GM19239 (cell line): ENCODE measurements around the gene NSMCE1.
A peak's percentile ranks its signal among the peaks of the same experiment; 100 is the strongest.
"Not testable (repeated sequence)": the region's sequence is repeated elsewhere in the genome, so short reads cannot be mapped to it uniquely, and the experiment has no call there.

ENCODE experiments used
- DNase-seq: peaks from one replicate; pipeline ENCODE4 v3.0.0; 2011; ENCODE audit warnings: low spot score; ENCODE audit not compliant: insufficient read length
- FAIRE-seq: peaks from 2 replicates; lab custom pipeline; 2011; peaks lifted over from hg19 to GRCh38; lab: Jason Lieb, UNC

NSMCE1 gene

GRCh38 chr16:27200914-27201313 is 67.7 kb downstream of the NSMCE1 start:
- not testable (repeated sequence) for DNase-seq, FAIRE-seq

- DNase-seq, result peak; percentile 73
- peak; percentile 87 for FAIRE-seq
Observed at GRCh38 chr16:27199736-27200135, 68.8 kb downstream of the NSMCE1 start.

- DNase-seq (no peak), FAIRE-seq (peak; percentile 33)
Observed at GRCh38 chr16:27199235-27199586, 69.4 kb downstream of the NSMCE1 start.

DNA sequence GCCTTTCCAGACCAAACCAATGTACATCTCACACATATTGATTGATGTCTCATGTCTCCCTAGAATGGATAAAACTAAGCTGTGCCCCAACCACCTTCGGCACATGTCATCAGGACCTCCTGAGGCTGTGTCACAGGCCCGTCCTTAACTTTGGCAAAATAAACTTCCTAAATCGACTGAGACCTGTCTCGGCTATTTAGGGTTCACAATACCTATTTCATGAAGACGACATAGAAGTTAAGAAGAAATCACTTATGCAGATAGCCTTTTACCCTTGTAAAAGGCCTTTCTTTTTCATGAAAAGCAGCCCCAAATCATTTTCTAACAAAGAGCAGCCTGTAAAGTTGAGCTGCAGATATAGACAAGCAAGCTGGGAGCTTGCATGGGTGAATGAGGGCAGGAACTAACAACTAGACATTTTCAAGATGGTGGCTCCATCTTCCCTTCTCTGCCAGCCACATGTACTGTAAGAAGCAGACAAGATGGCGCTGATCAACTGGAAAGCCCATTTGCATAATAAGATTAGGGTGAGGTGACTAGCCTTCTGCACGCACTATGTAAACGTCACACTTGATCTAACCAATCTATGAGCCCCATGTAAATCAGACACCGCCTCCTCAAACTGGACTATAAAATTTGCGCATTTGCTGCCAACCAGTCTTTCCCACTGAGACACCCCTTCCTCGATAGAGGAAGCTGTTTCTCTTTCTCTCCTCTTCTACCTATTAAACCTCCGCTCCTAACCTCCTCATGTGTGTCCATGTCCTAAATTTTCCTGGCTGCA is 69.9 kb downstream of the NSMCE1 start:
- no peak for FAIRE-seq

DNA sequence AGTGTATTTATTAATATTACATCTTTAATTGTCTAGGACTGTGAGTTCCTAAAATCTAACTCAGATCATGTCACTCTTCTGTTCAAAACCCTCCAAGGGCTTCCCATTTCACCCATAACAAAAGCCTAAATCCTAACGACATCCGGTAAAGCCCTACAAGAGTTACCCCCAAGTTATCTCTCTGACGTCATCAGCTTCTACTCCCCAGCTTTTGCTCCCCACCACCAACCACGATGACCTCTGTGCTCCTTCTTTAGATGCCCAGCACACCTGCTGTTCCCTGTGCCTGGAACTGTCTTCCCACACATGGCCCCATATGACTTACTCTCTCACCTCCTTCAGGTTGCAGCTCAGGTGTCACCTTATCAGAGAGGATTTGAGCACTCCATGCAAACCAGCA is 71.6 kb downstream of the NSMCE1 start:
- no peak for FAIRE-seq
- DNase-seq, result no peak

More for the DNA sequence above, 69.9 kb downstream of the NSMCE1 start:
- DNase-seq, result no peak

GRCh38 chr16:27195941-27196595 is 72.5 kb downstream of the NSMCE1 start:
- no peak for DNase-seq

GRCh38 chr16:27195076-27195741 is 73.4 kb downstream of the NSMCE1 start:
- DNase-seq (no peak), FAIRE-seq (no peak)

More at GRCh38 chr16:27195941-27196595, 72.5 kb downstream of the NSMCE1 start:
- FAIRE-seq, result no peak

GRCh38 chr16:27193300-27193990 is 75.1 kb downstream of the NSMCE1 start:
- FAIRE-seq (no peak), DNase-seq (no peak)

- FAIRE-seq (no peak), DNase-seq (no peak)
Observed at GRCh38 chr16:27191352-27191924, 77.1 kb downstream of the NSMCE1 start.

GRCh38 chr16:27190316-27190871 is 78.2 kb downstream of the NSMCE1 start:
- FAIRE-seq (no peak), DNase-seq (no peak)

- FAIRE-seq (no peak), DNase-seq (no peak)
Observed at GRCh38 chr16:27189335-27189972, 79.1 kb downstream of the NSMCE1 start.

- no peak for DNase-seq
- no peak for FAIRE-seq
Observed at GRCh38 chr16:27188633-27189032, 79.9 kb downstream of the NSMCE1 start.

DNA sequence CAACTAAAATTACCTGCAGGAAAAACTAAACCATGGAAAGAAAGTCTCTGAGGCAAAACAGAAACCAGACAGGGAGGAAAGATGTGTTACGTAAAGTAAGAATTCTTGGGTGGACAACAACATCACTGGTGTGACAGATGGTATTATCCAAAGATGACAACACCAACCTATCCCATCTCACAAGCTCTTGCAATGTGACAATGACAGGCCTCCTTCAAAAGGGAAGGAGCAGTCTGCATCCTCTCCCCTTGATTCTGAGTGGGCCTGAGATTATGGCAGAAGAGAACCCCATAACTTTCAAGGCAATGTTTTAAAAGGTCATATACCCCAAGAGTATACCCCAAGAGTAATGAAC is 82.8 kb downstream of the NSMCE1 start:
- DNase-seq (no peak), FAIRE-seq (no peak)

DNA sequence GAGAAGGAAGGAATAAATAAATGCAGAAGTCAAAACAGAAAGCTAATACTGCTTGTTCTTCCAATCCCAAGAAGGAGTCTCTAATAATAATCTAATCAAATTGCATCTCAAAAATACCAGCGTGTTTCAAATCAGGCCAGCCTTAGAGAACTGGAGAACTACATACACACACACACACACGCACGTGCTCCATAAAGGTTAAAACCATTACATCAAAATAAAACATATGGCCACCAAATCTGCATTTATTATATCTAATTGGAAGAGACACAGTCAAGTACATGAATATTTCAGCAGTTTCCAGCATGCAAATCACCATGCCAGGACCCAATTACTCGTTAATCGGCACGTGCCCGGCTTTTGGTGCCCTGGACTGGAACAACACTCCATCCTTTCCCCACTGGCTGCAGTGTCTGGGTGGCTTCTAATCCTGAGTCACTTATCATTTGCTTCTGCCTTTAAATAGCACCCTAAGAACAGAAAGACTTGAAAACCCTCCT is 85.6 kb downstream of the NSMCE1 start:
- no peak for DNase-seq
- FAIRE-seq, result no peak

DNA sequence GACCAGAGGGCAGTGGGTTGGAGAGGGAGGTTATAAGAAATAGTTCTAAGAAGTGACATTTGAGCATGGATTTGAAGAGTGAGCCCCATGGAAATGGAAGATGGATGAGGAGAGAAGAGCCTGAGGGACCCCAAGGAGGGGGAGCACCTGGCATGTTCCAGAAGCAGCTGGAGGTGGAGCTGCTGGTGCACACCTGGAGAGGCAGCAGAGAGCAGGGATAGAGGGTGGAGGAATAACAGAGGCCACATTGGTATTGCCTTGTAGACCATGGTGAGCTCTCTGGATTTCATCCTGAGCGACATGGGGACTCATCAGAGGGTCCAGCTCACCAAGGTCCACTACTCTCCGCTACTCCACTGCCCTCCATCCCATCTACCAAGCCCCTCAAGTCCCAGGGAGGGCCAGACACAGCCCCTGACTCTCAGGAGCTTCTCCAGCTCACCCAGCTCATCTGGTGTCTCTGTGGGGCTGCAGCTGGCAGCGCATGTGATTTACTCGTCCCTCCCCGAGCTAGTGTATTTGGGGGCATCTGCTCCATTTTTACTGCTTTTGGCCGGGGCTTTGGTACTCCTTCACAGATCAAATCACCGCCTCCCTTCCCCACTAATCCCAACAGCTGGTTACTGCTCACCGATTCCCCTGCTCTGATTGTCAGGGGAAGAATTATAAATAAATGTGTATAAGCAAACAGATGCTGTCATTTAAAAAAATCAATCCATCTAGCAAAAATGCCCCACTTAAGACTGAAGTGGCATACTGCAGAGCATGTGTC is 87.4 kb downstream of the NSMCE1 start:
- FAIRE-seq, result no peak
- no peak for DNase-seq

- FAIRE-seq (peak; percentile 80), DNase-seq (peak; percentile 68)
Observed at GRCh38 chr16:27179500-27180072, 89.0 kb downstream of the NSMCE1 start.

GRCh38 chr16:27177031-27177774 is 91.4 kb downstream of the NSMCE1 start:
- DNase-seq, result no peak
- no peak for FAIRE-seq

- no peak for DNase-seq
- no peak for FAIRE-seq
Observed at GRCh38 chr16:27175888-27176287, 92.7 kb downstream of the NSMCE1 start.
